PFSK-1 (cell line): ENCODE data around the gene VAV2.

Experiments
- FOXP2 ChIP-seq: optimal IDR thresholded peaks from 2 replicates; pipeline ENCODE3; 2011; ENCODE audit warnings: borderline replicate concordance, control low read depth, inconsistent platforms; ENCODE audit not compliant: insufficient read depth; ENCODE audit errors: extremely low read length, extremely low read depth
- POLR2AphosphoS5 ChIP-seq: IDR thresholded peaks from 2 replicates; pipeline ENCODE4 v1.6.1; 2012; ENCODE audit warnings: low read depth, mild to moderate bottlenecking, control low read depth, low read length, moderate library complexity
- TAF1 ChIP-seq: IDR thresholded peaks from 2 replicates; pipeline ENCODE4 v1.6.1; 2012; ENCODE audit warnings: low read length, control low read depth, borderline replicate concordance; ENCODE audit not compliant: insufficient read depth
- TF ChIP-seq, protein P1 (sequence below), 2 experiments: IDR thresholded peaks; 2 replicates each; pipeline versions ENCODE4 v1.6.1 to v1.8.0; 2011 to 2012; ENCODE audit warnings: low read depth in 2 of 2, low read length in 2 of 2, control low read depth in 1 of 2, inconsistent platforms in 1 of 2, mild to moderate bottlenecking in 1 of 2, moderate library complexity in 1 of 2; ENCODE audit not compliant: insufficient read depth in 1 of 2

DNA sequence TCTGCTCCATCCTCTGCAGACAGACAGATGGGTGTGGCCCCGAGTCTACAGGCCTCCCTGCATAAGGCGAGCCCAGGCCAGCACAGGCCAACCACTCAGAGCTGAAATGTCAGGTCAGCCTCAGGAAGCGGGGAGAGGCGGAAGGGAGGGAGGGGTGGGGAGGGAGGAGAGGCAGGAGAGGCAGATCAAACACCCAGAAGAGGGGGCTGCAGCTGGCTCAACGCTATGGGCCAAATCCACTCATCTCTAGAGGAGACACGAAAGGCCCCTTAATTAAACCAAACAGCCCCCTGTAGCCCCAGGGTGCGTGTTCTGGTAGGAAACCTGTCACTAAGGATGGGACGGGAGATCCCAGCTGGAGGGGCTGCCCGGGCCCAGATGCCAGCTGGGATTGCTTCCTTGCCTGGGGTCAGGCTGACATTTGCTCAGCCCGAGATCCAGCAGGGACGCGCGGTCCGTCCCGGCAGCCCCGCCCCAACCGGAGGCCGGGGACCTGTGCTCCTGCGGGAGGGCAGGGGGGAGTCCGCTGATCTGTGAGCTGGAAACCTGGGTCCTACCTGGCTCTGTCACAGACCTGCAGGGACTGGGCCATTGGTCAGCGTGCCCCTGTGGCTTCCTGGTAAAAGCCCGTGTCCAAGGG, 156.7 kb downstream of the VAV2 start:
- TF ChIP-seq FOXP2 (no peak), TAF1 (no peak), POLR2AphosphoS5 (no peak)
- TF ChIP-seq, protein P1, sequence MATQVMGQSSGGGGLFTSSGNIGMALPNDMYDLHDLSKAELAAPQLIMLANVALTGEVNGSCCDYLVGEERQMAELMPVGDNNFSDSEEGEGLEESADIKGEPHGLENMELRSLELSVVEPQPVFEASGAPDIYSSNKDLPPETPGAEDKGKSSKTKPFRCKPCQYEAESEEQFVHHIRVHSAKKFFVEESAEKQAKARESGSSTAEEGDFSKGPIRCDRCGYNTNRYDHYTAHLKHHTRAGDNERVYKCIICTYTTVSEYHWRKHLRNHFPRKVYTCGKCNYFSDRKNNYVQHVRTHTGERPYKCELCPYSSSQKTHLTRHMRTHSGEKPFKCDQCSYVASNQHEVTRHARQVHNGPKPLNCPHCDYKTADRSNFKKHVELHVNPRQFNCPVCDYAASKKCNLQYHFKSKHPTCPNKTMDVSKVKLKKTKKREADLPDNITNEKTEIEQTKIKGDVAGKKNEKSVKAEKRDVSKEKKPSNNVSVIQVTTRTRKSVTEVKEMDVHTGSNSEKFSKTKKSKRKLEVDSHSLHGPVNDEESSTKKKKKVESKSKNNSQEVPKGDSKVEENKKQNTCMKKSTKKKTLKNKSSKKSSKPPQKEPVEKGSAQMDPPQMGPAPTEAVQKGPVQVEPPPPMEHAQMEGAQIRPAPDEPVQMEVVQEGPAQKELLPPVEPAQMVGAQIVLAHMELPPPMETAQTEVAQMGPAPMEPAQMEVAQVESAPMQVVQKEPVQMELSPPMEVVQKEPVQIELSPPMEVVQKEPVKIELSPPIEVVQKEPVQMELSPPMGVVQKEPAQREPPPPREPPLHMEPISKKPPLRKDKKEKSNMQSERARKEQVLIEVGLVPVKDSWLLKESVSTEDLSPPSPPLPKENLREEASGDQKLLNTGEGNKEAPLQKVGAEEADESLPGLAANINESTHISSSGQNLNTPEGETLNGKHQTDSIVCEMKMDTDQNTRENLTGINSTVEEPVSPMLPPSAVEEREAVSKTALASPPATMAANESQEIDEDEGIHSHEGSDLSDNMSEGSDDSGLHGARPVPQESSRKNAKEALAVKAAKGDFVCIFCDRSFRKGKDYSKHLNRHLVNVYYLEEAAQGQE (IDR thresholded peaks at IDR 0.05; ENCODE audit: insufficient read depth in 1 of 2, low read depth in 2 of 2, low read length in 2 of 2): no peak
